Adrenal gland (tissue), 12 donors: ENCODE measurements around the gene LGALS16. TPM values are rescaled to one million over a fixed set of nuclear protein-coding genes. Genes with fewer than 3 reads are reported as not detected.
"Not testable (repeated sequence)": the region's sequence is repeated elsewhere in the genome, so short reads cannot be mapped to it uniquely, and the experiment has no call there.

ENCODE experiments used
- DNase-seq, 7 donors: peaks; one replicate each; pipeline ENCODE4 v3.0.0-alpha.2; 2019 to 2020
- H3K27ac ChIP-seq, 5 donors: fragments of 200-600 bp; sonication (generic) in 4 of 5; 1 replicate in 3 of 5; 2 replicates in 2 of 5; pipeline versions ENCODE4 v1.5.1 to v1.8.0; 2016 to 2020; ENCODE audit warnings: mild to moderate bottlenecking in 1 of 5
- H3K27me3 ChIP-seq: fragments of 200-600 bp; 2 replicates; pipeline ENCODE4 v1.8.0; 2021
- H3K36me3 ChIP-seq, 2 donors: fragments of 200-600 bp; replicated peaks in 1 of 2; 1 replicate in 1 of 2; 2 replicates in 1 of 2; pipeline versions ENCODE4 v1.5.1 to v1.8.0; 2018 to 2022
- H3K4me1 ChIP-seq, 2 donors: fragments of 200-600 bp; replicated peaks in 1 of 2; 1 replicate in 1 of 2; 2 replicates in 1 of 2; pipeline versions ENCODE4 v1.5.1 to v1.8.0; 2018 to 2021
- H3K4me3 ChIP-seq, 4 donors: fragments of 200-600 bp; sonication (generic) in 3 of 4; one replicate each; pipeline ENCODE4 v1.5.1; 2016 to 2018
- H3K9me3 ChIP-seq, 3 donors: fragments of 200-600 bp; sonication (generic) in 1 of 3; replicated peaks in 1 of 3; 1 replicate in 2 of 3; 2 replicates in 1 of 3; pipeline versions ENCODE4 v1.5.1 to v1.8.0; 2016 to 2021
- POLR2A ChIP-seq, 2 donors: fragments of 450-650 bp; IDR thresholded peaks; one replicate each; pipeline ENCODE4 v1.6.1; 2017; ENCODE audit warnings: antibody characterized with exemption in 2 of 2, mild to moderate bottlenecking in 2 of 2, moderate library complexity in 1 of 2
- WGBS, 4 donors: extraction: QIAGEN DNeasy Blood & Tissue Kit in 2 of 4; methylation state at CpG; one replicate each; pipeline versions ENCODE4 v1.1.5 to v1.1.7; 2013 to 2017; 5-methylcytosine and 5-hydroxymethylcytosine counted together
- intact Hi-C, 2 donors: fragments of 100-400 bp; cut with DNase I; formaldehyde crosslinking; loops; one replicate each; pipeline versions ENCODE4 v1.14.1 to v1.15.0; 2022 to 2023
- polyA plus RNA-seq, 3 donors: library from polyadenylated mRNA; stranded (reverse); fragments of 200-250 nt in 2 of 3; fragments of 350-450 nt in 1 of 3; fragmentation: Illumina TruSeq in 1 of 3; extraction: RNeasy Lipid Tissue Mini Kit (QIAGEN cat#74804) in 1 of 3; gene quantifications; one replicate each; pipeline ENCODE4 v1.2.3, GENCODE V29; 2013 to 2014
- total RNA-seq, 9 donors: library from RNA; depleted of rRNA in 4 of 9; stranded (reverse); fragments of >200 nt in 4 of 9; fragments of 120-200 nt in 1 of 9; fragmentation: NEBNext Ultra II Directional in 1 of 9; extraction: Animal tissue kit (Norgen Biotek cat#: 25700) in 1 of 9; gene quantifications; one replicate each; pipeline versions ENCODE4 v1.1.0 to v1.2.4, GENCODE V29; 2013 to 2023
- TF ChIP-seq, protein P1 (sequence below), 6 experiments: fragments of 450-650 bp in 4 of 6; fragments of 200-600 bp in 2 of 6; sonication (generic) in 1 of 6; IDR thresholded peaks; 1 replicate in 5 of 6; 2 replicates in 1 of 6; pipeline versions ENCODE4 v1.5.1 to v1.8.0; 2016 to 2021; ENCODE audit warnings: antibody characterized with exemption in 6 of 6, mild to moderate bottlenecking in 2 of 6, moderate library complexity in 1 of 6
- donor health status: healthy with polysubstance abuse.
- donor health status: Bipolar disorder and iron deficiency.
- donor health status: DM: yes; HTN: yes; CAD: no.
- donor health status: DM: no; HTN: no; CAD: no.
- donor health status: DM: no; HTN: no; CAD: no.
- donor health status: DM: yes; HTN: yes; CAD: no.

LGALS16 gene
- total and polyA plus RNA-seq, 12 donors, result 1.4 TPM; not detected in 11

DNA sequence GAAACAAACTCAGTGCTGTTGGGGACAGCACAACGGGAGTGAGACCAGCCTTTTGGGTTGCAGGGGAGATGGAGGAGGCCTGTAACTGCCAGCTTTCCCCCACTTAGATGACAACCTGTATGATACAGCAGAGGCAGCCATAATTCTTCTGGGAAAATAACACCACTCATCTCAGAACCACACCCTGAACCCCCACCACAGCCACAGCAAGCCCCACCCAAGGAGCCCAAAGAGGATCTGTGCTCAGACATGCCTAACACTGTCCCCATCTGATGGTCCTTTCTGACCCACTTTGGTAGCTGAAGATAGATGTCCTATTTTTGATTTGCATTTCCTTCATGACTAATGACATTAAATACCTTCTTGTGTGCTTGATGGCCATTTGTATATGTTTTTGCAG lies 38.0 kb upstream of the LGALS16 start:
- no peaks in the 10 kb centered on the region for H3K4me1 ChIP-seq
- intact Hi-C loops, result no loop called here
- DNase-seq, result no peak
- no peaks in the 10 kb centered on the region for H3K9me3 ChIP-seq
- H3K36me3 ChIP-seq, result no peaks in the 10 kb centered on the region
- H3K27me3 ChIP-seq, result no peaks in the 10 kb centered on the region
- 30 to 56% (median 34%) methylated on average over 1 of the region's 1 CpG for WGBS, 4 donors
- TF ChIP-seq, protein P1, sequence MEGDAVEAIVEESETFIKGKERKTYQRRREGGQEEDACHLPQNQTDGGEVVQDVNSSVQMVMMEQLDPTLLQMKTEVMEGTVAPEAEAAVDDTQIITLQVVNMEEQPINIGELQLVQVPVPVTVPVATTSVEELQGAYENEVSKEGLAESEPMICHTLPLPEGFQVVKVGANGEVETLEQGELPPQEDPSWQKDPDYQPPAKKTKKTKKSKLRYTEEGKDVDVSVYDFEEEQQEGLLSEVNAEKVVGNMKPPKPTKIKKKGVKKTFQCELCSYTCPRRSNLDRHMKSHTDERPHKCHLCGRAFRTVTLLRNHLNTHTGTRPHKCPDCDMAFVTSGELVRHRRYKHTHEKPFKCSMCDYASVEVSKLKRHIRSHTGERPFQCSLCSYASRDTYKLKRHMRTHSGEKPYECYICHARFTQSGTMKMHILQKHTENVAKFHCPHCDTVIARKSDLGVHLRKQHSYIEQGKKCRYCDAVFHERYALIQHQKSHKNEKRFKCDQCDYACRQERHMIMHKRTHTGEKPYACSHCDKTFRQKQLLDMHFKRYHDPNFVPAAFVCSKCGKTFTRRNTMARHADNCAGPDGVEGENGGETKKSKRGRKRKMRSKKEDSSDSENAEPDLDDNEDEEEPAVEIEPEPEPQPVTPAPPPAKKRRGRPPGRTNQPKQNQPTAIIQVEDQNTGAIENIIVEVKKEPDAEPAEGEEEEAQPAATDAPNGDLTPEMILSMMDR (IDR thresholded peaks at IDR 0.05), result no peak
- TF ChIP-seq POLR2A (IDR thresholded peaks at IDR 0.05), result no peak
- H3K27ac ChIP-seq, result no peak overlapping the region
- no peak overlapping the region for H3K4me3 ChIP-seq

DNA sequence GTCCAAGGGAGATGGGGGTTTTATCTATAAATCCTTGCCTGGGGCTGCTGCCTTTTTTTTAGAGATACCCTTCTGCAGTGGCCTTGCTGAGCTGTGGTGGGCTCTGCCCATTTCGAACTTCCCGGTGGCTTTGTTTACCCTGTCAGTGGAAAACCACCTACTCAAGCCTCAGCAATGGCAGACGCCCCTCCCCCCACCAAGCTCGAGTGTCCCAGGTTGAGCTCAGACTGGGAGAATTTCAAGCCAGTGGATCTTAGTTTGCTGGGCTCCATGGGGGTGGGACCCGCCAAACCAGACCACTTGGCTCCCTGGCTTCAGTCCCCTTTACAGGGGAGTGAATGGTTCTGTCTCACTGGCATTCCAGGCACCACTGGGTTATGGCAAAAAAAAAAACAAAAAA lies 31.8 kb upstream of the LGALS16 start:
- Histone ChIP-seq H3K27ac (no peak overlapping the region), H3K36me3 (no peaks in the 10 kb centered on the region), H3K4me1 (no peaks in the 10 kb centered on the region), H3K27me3 (no peaks in the 10 kb centered on the region), H3K9me3 (no peaks in the 10 kb centered on the region), H3K4me3 (no peak overlapping the region)
- TF ChIP-seq POLR2A (IDR thresholded peaks at IDR 0.05), result no peak
- TF ChIP-seq, protein P1 (IDR thresholded peaks at IDR 0.05), result no peak
- 28 to 31% (median 30%) methylated on average over 4 to 5 of the region's 5 CpGs for WGBS, 4 donors
- no peak for DNase-seq
- intact Hi-C loops, result no loop called here

DNA sequence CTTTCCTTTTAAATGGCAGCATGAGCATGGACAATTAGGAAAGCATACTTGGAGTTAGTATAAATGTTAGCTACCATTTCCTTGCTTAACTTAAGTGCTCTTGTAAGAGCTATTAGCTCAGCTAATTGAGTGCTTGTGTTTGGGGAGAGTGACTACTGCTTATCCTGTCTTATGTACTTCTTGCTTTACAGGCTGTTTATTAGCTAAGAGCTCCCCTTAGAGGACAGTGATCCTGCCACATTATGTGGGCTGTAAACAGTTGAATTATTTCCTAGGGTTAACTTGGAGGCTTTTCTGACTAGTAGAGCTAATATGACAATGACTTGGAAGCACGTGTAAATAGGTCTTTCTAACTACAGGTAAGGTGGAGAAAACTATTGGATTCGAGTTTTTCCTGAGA lies 28.1 kb upstream of the LGALS16 start:
- H3K4me1 ChIP-seq, H3K36me3 ChIP-seq, H3K9me3 ChIP-seq, DNase-seq, intact Hi-C loops, H3K27ac ChIP-seq, H3K27me3 ChIP-seq, H3K4me3 ChIP-seq: not testable (repeated sequence)
- 34 to 52% (median 49%) methylated on average over 2 of the region's 2 CpGs for WGBS, 4 donors

DNA sequence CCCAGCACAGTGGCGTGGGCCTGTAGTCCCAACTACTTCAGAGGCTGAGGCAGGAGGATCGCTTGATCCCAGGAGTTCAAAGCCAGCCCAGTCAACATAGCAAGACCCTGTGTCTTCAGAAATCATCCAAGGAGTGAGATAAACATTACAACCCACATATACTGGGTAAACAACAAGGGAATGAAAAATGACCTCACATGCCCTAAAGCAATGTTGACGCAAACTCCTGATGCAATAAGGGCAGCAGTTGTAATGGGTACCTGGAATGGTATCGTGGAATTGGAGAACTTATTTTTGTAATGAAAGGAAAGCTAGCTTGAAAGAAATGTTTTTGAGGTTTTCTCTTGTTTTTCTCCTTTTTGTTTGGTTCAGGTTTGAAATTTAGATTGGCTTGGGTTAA lies 24.5 kb upstream of the LGALS16 start:
- H3K27ac ChIP-seq, result no peak overlapping the region
- H3K4me1 ChIP-seq, result no peaks in the 10 kb centered on the region
- intact Hi-C loops, result no loop called here
- TF ChIP-seq, protein P1 (IDR thresholded peaks at IDR 0.05), result no peak
- TF ChIP-seq POLR2A (IDR thresholded peaks at IDR 0.05), result no peak
- 64 to 80% (median 72%) methylated on average over 4 of the region's 4 CpGs for WGBS, 4 donors
- no peaks in the 10 kb centered on the region for H3K36me3 ChIP-seq
- no peak overlapping the region for H3K4me3 ChIP-seq
- no peak for DNase-seq
- peaks cover under 1% of the 10 kb centered on the region for H3K27me3 ChIP-seq
- no peaks in the 10 kb centered on the region for H3K9me3 ChIP-seq

DNA sequence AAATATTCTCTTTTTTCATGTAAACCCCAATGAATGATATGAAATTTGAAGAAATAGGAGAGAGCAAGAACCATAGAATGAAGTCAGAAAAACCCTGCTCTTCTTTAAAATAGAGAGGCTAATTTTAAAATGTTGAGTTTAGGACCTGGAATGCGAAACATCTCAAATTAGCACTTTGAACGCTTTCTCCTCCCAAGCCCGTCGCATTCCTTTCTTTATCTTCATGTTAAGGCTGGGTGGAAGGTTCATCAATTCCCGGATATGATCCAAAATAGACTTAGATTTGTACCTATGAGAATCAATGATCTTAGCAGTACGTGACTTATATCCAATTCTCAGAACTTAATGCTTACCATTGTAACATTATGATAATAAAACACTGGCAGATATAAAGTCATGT lies 24.1 kb upstream of the LGALS16 start:
- H3K9me3 ChIP-seq, result no peaks in the 10 kb centered on the region
- DNase-seq, result no peak
- WGBS, 4 donors, result 44 to 63% (median 51%) methylated on average over 6 of the region's 6 CpGs
- TF ChIP-seq, protein P1 (IDR thresholded peaks at IDR 0.05), result no peak
- TF ChIP-seq POLR2A (IDR thresholded peaks at IDR 0.05), result no peak
- no peak overlapping the region for H3K27ac ChIP-seq
- intact Hi-C loops, result no loop called here
- H3K27me3 ChIP-seq, result peaks cover 5% of the 10 kb centered on the region
- no peak overlapping the region for H3K4me3 ChIP-seq
- no peaks in the 10 kb centered on the region for H3K36me3 ChIP-seq
- H3K4me1 ChIP-seq, result no peaks in the 10 kb centered on the region
